Right lung (tissue), 10 donors: ENCODE measurements around the gene TCEAL5. TPM values are rescaled to one million over a fixed set of nuclear protein-coding genes. Genes with fewer than 3 reads are reported as not detected.
"Not testable (repeated sequence)": the region's sequence is repeated elsewhere in the genome, so short reads cannot be mapped to it uniquely, and the experiment has no call there.

Experiments used
- DNase-seq, 2 donors: peaks; one replicate each; pipeline ENCODE4 v3.0.0-alpha.2; 2013
- long read RNA-seq, 8 donors: transcript quantifications; one replicate each; lab custom pipeline, GENCODE V29; 2026
- polyA plus RNA-seq, 5 donors: library from polyadenylated mRNA; unstranded; fragments of 120-200 nt; gene quantifications; one replicate each; pipeline versions ENCODE4 v1.2.1 to v1.2.3, GENCODE V29; 2013; ENCODE audit warnings: inconsistent platforms in 1 of 5, low replicate concordance in 1 of 5; ENCODE audit not compliant: insufficient read length in 5 of 5, insufficient read depth in 1 of 5

The TCEAL5 gene
- 1 to 10 TPM; 1.8 to 2.6 (median 2.0) TPM for polyA plus RNA-seq
- long read RNA-seq, donor 1, partial matches to known transcripts = 254 of 476 reads
- long read RNA-seq, donor 1, other reads (novel, unspliced or antisense) = 222 of 476 reads
- long read RNA-seq, donor 2 = 0 reads
- long read RNA-seq, donor 3, partial matches to known transcripts = 0 of 6 reads
- long read RNA-seq, donor 3, other reads (novel, unspliced or antisense) = 5 of 6 reads
- long read RNA-seq, donor 4, partial matches to known transcripts = 0 of 1 reads
- long read RNA-seq, donor 4, other reads (novel, unspliced or antisense) = 0 of 1 reads
- long read RNA-seq, donor 5, partial matches to known transcripts = 334 of 640 reads
- long read RNA-seq, donor 5, other reads (novel, unspliced or antisense) = 305 of 640 reads
- long read RNA-seq, donor 6, partial matches to known transcripts = 0 of 2 reads
- long read RNA-seq, donor 6, other reads (novel, unspliced or antisense) = 0 of 2 reads
- long read RNA-seq, donor 7, partial matches to known transcripts = 333 of 475 reads
- long read RNA-seq, donor 7, other reads (novel, unspliced or antisense) = 142 of 475 reads
- long read RNA-seq, donor 8, partial matches to known transcripts = 0 of 1 reads
- long read RNA-seq, donor 8, other reads (novel, unspliced or antisense) = 0 of 1 reads

GRCh38 chrX:103276581-103277002 lies at the start of gene TCEAL5:
Gene TCEAL5 (minus strand): TSS chrX:103276750. CDS start chrX:103274563, 2,187 bp downstream.
- no peak for DNase-seq

GRCh38 chrX:103311399-103311780 lies 34.8 kb upstream of the TCEAL5 start:
- no peak for DNase-seq

- peak; percentile 32 to 36 for DNase-seq
Observed at GRCh38 chrX:103310555-103311398, 34.2 kb upstream of the TCEAL5 start, which contains the start of gene BEX2. Gene BEX2 (minus strand): TSS chrX:103310990. CDS start chrX:103309976, 1,014 bp downstream.

GRCh38 chrX:103309860-103310554 lies 33.5 kb upstream of the TCEAL5 start:
- no peak for DNase-seq

GRCh38 chrX:103305666-103306065 lies 29.1 kb upstream of the TCEAL5 start:
- DNase-seq = not testable (repeated sequence)

- DNase-seq = no peak
Observed at GRCh38 chrX:103304705-103305104, 28.2 kb upstream of the TCEAL5 start.

GRCh38 chrX:103293118-103293517 lies 16.6 kb upstream of the TCEAL5 start:
- no peak for DNase-seq

- no peak for DNase-seq
Observed at GRCh38 chrX:103279624-103280023, 3.1 kb upstream of the TCEAL5 start.

- DNase-seq = no peak
Observed at GRCh38 chrX:103275947-103276567, 493 bp downstream of the TCEAL5 start.

GRCh38 chrX:103274284-103274683 lies 2.3 kb downstream of the TCEAL5 start:
- DNase-seq = no peak

- DNase-seq = no peak
Observed at GRCh38 chrX:103258275-103258674, 18.3 kb downstream of the TCEAL5 start.

GRCh38 chrX:103256651-103257050 lies 19.9 kb downstream of the TCEAL5 start:
- DNase-seq = no peak

- DNase-seq = peak; percentile 77 to 78
Observed at GRCh38 chrX:103254921-103255493, 21.5 kb downstream of the TCEAL5 start, which contains the start of gene TCEAL8. Gene TCEAL8 (minus strand): TSS chrX:103255155. CDS start chrX:103253979, 1,176 bp downstream.

GRCh38 chrX:103254171-103254824 lies 22.3 kb downstream of the TCEAL5 start:
- DNase-seq = peak; percentile 57 to 68

GRCh38 chrX:103253608-103254007 lies 22.9 kb downstream of the TCEAL5 start:
- DNase-seq = no peak

GRCh38 chrX:103250977-103251376 lies 25.6 kb downstream of the TCEAL5 start:
- no peak for DNase-seq

- no peak for DNase-seq
Observed at GRCh38 chrX:103249805-103250204, 26.7 kb downstream of the TCEAL5 start.

- no peak for DNase-seq
Observed at GRCh38 chrX:103248553-103248952, 28.0 kb downstream of the TCEAL5 start.

GRCh38 chrX:103240155-103240554 lies 36.4 kb downstream of the TCEAL5 start:
- DNase-seq = no peak

- DNase-seq = no peak
Observed at GRCh38 chrX:103236296-103236695, 40.3 kb downstream of the TCEAL5 start.
